ENCODE results near the gene TMEM255B.

DNA sequence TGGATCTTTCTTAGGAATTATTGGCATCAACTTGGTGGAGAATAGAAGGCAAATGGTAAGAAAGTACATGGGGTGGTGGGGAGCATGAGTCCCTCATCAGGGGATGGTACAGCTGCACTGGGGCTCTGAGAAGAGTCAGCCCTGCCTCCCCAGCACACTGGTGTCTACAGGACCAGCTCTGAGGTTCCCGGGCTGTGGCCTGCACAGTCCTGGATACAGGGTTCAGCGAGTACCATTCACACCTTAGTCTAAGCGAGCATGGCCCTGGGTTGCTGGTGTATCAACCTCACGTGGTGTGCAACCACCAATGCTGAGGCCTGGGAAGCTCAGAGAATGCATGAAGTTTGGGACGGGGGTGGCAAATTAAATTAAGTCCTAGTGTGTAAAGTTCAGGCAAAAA is 10.1 kb downstream of the TMEM255B start:
- TF ChIP-seq, protein P1, sequence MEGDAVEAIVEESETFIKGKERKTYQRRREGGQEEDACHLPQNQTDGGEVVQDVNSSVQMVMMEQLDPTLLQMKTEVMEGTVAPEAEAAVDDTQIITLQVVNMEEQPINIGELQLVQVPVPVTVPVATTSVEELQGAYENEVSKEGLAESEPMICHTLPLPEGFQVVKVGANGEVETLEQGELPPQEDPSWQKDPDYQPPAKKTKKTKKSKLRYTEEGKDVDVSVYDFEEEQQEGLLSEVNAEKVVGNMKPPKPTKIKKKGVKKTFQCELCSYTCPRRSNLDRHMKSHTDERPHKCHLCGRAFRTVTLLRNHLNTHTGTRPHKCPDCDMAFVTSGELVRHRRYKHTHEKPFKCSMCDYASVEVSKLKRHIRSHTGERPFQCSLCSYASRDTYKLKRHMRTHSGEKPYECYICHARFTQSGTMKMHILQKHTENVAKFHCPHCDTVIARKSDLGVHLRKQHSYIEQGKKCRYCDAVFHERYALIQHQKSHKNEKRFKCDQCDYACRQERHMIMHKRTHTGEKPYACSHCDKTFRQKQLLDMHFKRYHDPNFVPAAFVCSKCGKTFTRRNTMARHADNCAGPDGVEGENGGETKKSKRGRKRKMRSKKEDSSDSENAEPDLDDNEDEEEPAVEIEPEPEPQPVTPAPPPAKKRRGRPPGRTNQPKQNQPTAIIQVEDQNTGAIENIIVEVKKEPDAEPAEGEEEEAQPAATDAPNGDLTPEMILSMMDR (IDR thresholded peaks at IDR 0.05), result no peak
- TF ChIP-seq POLR2A (IDR thresholded peaks at IDR 0.05), result no peak
- TF ChIP-seq POLR2AphosphoS5 (IDR thresholded peaks at IDR 0.05), result no peak

Data from prostate gland (tissue), 2 donors.